Liver (tissue), 3 donors: Measurements from ENCODE around the gene EIF2A.

Experiments
- CTCF ChIP-seq: fragments of 150-350 bp; IDR thresholded peaks from 2 replicates; pipeline ENCODE4 v1.5.1; 2017; ENCODE audit warnings: improper control_type of control experiment, low read depth, low read length; ENCODE audit not compliant: missing input control
- GABPA ChIP-seq, 2 donors: IDR thresholded peaks in 1 of 2; conservative IDR thresholded peaks in 1 of 2; 2 replicates each; pipeline ENCODE4 v1.6.1; 2016; ENCODE audit warnings: antibody characterized with exemption in 2 of 2, mild to moderate bottlenecking in 1 of 2, moderate library complexity in 1 of 2
- REST ChIP-seq: IDR thresholded peaks from 2 replicates; pipeline ENCODE4 v1.6.1; 2016; ENCODE audit warnings: antibody characterized with exemption, mild to moderate bottlenecking
- SP1 ChIP-seq: IDR thresholded peaks from 2 replicates; pipeline ENCODE4 v1.6.1; 2018; ENCODE audit warnings: antibody characterized with exemption, mild to moderate bottlenecking
- TF ChIP-seq, protein P1 (sequence below): IDR thresholded peaks from 2 replicates; pipeline ENCODE4 v1.6.1; 2016; ENCODE audit warnings: antibody characterized with exemption
- TF ChIP-seq, protein P2 (sequence below): IDR thresholded peaks from 2 replicates; pipeline ENCODE4 v1.6.1; 2016; ENCODE audit warnings: antibody characterized with exemption
- donor health status: healthy.
- donor health status: healthy.

DNA sequence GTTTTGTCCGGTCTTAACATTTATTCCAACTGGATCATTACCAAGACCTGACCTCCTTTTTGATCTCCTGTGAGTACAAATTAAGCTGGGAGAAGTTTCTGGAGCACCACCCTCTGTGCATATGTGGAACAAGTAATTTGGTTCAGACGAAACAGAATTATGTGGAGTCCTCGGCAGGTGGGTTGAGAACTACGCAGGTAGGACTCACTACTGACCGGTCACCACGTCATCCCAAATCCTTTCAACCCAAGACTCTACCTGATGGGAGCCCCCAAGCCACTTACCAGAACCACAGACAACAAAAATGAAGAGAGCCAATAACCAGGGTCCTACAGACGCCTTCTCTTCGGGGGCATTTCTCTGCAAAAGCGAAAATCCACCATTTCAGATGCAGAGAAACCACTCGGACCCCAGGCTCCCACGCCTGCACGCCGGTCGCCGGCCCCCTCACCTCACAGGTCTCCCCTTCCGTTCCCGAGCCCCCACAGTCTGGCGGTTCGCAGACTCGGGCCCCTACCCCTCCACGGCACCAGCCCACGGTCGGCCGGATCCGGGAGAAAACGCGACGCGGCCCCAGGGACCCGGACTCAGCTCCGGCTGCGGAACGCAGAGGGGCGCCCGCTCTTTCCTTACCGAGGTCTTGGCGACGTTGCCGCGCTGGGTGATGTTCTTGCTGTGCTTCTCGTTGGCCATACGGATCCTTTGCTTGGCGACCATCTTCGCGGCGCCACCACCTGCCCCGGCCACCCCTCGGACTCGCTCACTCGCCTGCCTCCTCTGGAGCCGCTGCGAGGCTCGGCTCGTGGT is 965 bp upstream of the EIF2A start:
- TF ChIP-seq, protein P1, sequence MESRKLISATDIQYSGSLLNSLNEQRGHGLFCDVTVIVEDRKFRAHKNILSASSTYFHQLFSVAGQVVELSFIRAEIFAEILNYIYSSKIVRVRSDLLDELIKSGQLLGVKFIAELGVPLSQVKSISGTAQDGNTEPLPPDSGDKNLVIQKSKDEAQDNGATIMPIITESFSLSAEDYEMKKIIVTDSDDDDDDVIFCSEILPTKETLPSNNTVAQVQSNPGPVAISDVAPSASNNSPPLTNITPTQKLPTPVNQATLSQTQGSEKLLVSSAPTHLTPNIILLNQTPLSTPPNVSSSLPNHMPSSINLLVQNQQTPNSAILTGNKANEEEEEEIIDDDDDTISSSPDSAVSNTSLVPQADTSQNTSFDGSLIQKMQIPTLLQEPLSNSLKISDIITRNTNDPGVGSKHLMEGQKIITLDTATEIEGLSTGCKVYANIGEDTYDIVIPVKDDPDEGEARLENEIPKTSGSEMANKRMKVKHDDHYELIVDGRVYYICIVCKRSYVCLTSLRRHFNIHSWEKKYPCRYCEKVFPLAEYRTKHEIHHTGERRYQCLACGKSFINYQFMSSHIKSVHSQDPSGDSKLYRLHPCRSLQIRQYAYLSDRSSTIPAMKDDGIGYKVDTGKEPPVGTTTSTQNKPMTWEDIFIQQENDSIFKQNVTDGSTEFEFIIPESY, result no peak
- TF ChIP-seq REST, result no peak
- TF ChIP-seq CTCF, result no peak
- TF ChIP-seq, protein P2, sequence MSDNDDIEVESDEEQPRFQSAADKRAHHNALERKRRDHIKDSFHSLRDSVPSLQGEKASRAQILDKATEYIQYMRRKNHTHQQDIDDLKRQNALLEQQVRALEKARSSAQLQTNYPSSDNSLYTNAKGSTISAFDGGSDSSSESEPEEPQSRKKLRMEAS, result no peak
- TF ChIP-seq SP1, result no peak
- TF ChIP-seq GABPA (IDR thresholded peaks at IDR 0.05 in 1 of 2, conservative IDR thresholded peaks at IDR 0.05 in 1 of 2), result no peak
